NOMO-1 treated with DMSO at 0.1 percent for 48 hours (cell line): ENCODE results near the gene TOR1AIP2.
"Not testable (repeated sequence)": the region's sequence is repeated elsewhere in the genome, so short reads cannot be mapped to it uniquely, and the experiment has no call there.

Experiments
- DNase-seq: peaks from one replicate; lab custom pipeline; 2025; ENCODE audit not compliant: unreplicated experiment; lab: John Stamatoyannopoulos, UW

TOR1AIP2 gene

GRCh38 chr1:179876300-179876715 lies 1.3 kb downstream of the TOR1AIP2 start:
- DNase-seq: peak; percentile 42

GRCh38 chr1:179875596-179876299 lies 1.9 kb downstream of the TOR1AIP2 start:
- DNase-seq: no peak

GRCh38 chr1:179873438-179873851 lies 4.2 kb downstream of the TOR1AIP2 start:
- DNase-seq: no peak

GRCh38 chr1:179872558-179872957 lies 5.0 kb downstream of the TOR1AIP2 start:
- no peak for DNase-seq

GRCh38 chr1:179871940-179872339 lies 5.7 kb downstream of the TOR1AIP2 start:
- DNase-seq: no peak

GRCh38 chr1:179870870-179871269 lies 6.7 kb downstream of the TOR1AIP2 start:
- no peak for DNase-seq

GRCh38 chr1:179867493-179868330 lies 9.9 kb downstream of the TOR1AIP2 start:
- peak; percentile 47 for DNase-seq

GRCh38 chr1:179866616-179867015 lies 11.0 kb downstream of the TOR1AIP2 start:
- no peak for DNase-seq

GRCh38 chr1:179865377-179865776 lies 12.2 kb downstream of the TOR1AIP2 start:
- DNase-seq: no peak

GRCh38 chr1:179860652-179861051 lies 17.0 kb downstream of the TOR1AIP2 start:
- no peak for DNase-seq

- DNase-seq: peak; percentile 89
Observed at GRCh38 chr1:179857009-179857408, 20.6 kb downstream of the TOR1AIP2 start.

- DNase-seq: no peak
Observed at GRCh38 chr1:179856296-179856695, 21.3 kb downstream of the TOR1AIP2 start.

- not testable (repeated sequence) for DNase-seq
Observed at GRCh38 chr1:179855831-179856230, 21.8 kb downstream of the TOR1AIP2 start.

- DNase-seq: no peak
Observed at GRCh38 chr1:179853102-179853501, 24.5 kb downstream of the TOR1AIP2 start.

GRCh38 chr1:179848233-179848632 lies 29.4 kb downstream of the TOR1AIP2 start:
- DNase-seq: no peak

- DNase-seq: no peak
Observed at GRCh38 chr1:179840107-179840506, 37.5 kb downstream of the TOR1AIP2 start.

GRCh38 chr1:179836686-179837445 lies 40.7 kb downstream of the TOR1AIP2 start:
- DNase-seq: not testable (repeated sequence)

- no peak for DNase-seq
Observed at GRCh38 chr1:179831852-179832699, 45.5 kb downstream of the TOR1AIP2 start.

- no peak for DNase-seq
Observed at GRCh38 chr1:179831225-179831624, 46.4 kb downstream of the TOR1AIP2 start.

GRCh38 chr1:179828554-179829110 lies 49.0 kb downstream of the TOR1AIP2 start:
- DNase-seq: no peak
